ENCODE results near the gene HDGFL2. TPM values are rescaled to one million over a fixed set of nuclear protein-coding genes. Genes with fewer than 3 reads are reported as not detected.

HDGFL2 gene
- total RNA-seq, 2 donors from 2014 or later: 24.9 to 33.6 TPM

GRCh38 chr19:4507150-4507452 is 35.0 kb downstream of the HDGFL2 start:
- no peak for TF ChIP-seq POLR2A (IDR thresholded peaks at IDR 0.05)
- no peak for TF ChIP-seq CTCF (IDR thresholded peaks at IDR 0.05)
- Histone ChIP-seq H3K36me3 (replicated peaks in 1 of 2; ENCODE audit: insufficient read depth in 1 of 2, low read depth in 2 of 2) (no peaks in the 10 kb centered on the region), H3K4me1 (no peaks in the 10 kb centered on the region), H3K9me3 (no peaks in the 10 kb centered on the region), H3K27ac (no peak overlapping the region), H3K4me3 (no peak overlapping the region), H3K27me3 (no peaks in the 10 kb centered on the region)
- 87 to 97% methylated on average over 12 of the region's 12 CpGs for WGBS, 2 donors
- ATAC-seq: no peak
- no peak for DNase-seq
- intact Hi-C loops (cut with DNase I): no loop called here

GRCh38 chr19:4507804-4508203 is 35.7 kb downstream of the HDGFL2 start:
- Histone ChIP-seq H3K4me3 (no peak overlapping the region), H3K27ac (no peak overlapping the region), H3K9me3 (no peaks in the 10 kb centered on the region), H3K27me3 (no peaks in the 10 kb centered on the region), H3K36me3 (replicated peaks in 1 of 2; ENCODE audit: insufficient read depth in 1 of 2, low read depth in 2 of 2) (no peaks in the 10 kb centered on the region), H3K4me1 (no peaks in the 10 kb centered on the region)
- intact Hi-C loops (cut with DNase I): no loop called here
- no peak for TF ChIP-seq CTCF (IDR thresholded peaks at IDR 0.05)
- no peak for TF ChIP-seq POLR2A (IDR thresholded peaks at IDR 0.05)
- WGBS, 2 donors: 80 to 84% methylated on average over 11 to 16 of the region's 17 CpGs
- ATAC-seq: no peak
- no peak for DNase-seq

GRCh38 chr19:4508698-4509097 is 36.6 kb downstream of the HDGFL2 start:
- no peak overlapping the region for H3K4me3 ChIP-seq
- ATAC-seq: no peak
- no peaks in the 10 kb centered on the region for H3K27me3 ChIP-seq
- no peak for TF ChIP-seq CTCF (IDR thresholded peaks at IDR 0.05)
- no peak for TF ChIP-seq POLR2A (IDR thresholded peaks at IDR 0.05)
- intact Hi-C loops (cut with DNase I): no loop called here
- H3K27ac ChIP-seq: no peak overlapping the region
- 83 to 93% methylated on average over 1 to 21 of the region's 21 CpGs for WGBS, 2 donors
- no peak for DNase-seq
- no peaks in the 10 kb centered on the region for H3K4me1 ChIP-seq
- no peaks in the 10 kb centered on the region for H3K9me3 ChIP-seq
- H3K36me3 ChIP-seq (replicated peaks in 1 of 2; ENCODE audit: insufficient read depth in 1 of 2, low read depth in 2 of 2): no peaks in the 10 kb centered on the region

GRCh38 chr19:4510435-4511255 is 38.5 kb downstream of the HDGFL2 start:
- no peak overlapping the region for H3K27ac ChIP-seq
- no peaks in the 10 kb centered on the region for H3K27me3 ChIP-seq
- no peaks in the 10 kb centered on the region for H3K4me1 ChIP-seq
- H3K36me3 ChIP-seq (replicated peaks in 1 of 2; ENCODE audit: insufficient read depth in 1 of 2, low read depth in 2 of 2): no peaks in the 10 kb centered on the region
- DNase-seq (no peak), ATAC-seq (no peak)
- intact Hi-C loops (cut with DNase I): no loop called here
- H3K4me3 ChIP-seq: no peak overlapping the region
- TF ChIP-seq CTCF (IDR thresholded peaks at IDR 0.05) (no peak), POLR2A (IDR thresholded peaks at IDR 0.05) (no peak)
- 89 to 96% methylated on average over 11 to 36 of the region's 37 CpGs for WGBS, 2 donors
- H3K9me3 ChIP-seq: no peaks in the 10 kb centered on the region
